HEK293T (cell line): Measurements from ENCODE around the gene PIGQ.

Experiments used
- CTCF ChIA-PET: fragments of 350-600 bp; formaldehyde crosslinking; extraction: SDS; loops from one replicate; lab custom pipeline; 2021; ENCODE audit warnings: antibody characterized with exemption, inconsistent platforms; lab: Yijun Ruan, JAX
- POLR2A ChIA-PET: fragments of 350-600 bp; formaldehyde crosslinking; extraction: SDS; loops from one replicate; lab custom pipeline; 2020; ENCODE audit warnings: antibody characterized with exemption, inconsistent platforms; lab: Yijun Ruan, JAX
- DNase-seq: peaks from one replicate; pipeline ENCODE4 v3.0.0; 2012; ENCODE audit warnings: mixed read lengths; ENCODE audit errors: extremely low spot score
- ARNT ChIP-seq: fragments of 450-650 bp; IDR thresholded peaks from 2 replicates; pipeline ENCODE4 v1.6.1; 2017; ENCODE audit warnings: mild to moderate bottlenecking
- BHLHE40 ChIP-seq: fragments of 450-650 bp; IDR thresholded peaks from 2 replicates; pipeline ENCODE4 v1.6.1; 2016; ENCODE audit warnings: mild to moderate bottlenecking, moderate library complexity, borderline replicate concordance
- CTBP1 ChIP-seq: fragments of 450-650 bp; IDR thresholded peaks from 2 replicates; pipeline ENCODE4 v1.6.1; 2016; ENCODE audit warnings: borderline replicate concordance
- ELF4 ChIP-seq: fragments of 450-650 bp; IDR thresholded peaks from 2 replicates; pipeline ENCODE4 v1.6.1; 2017; ENCODE audit warnings: antibody characterized with exemption
- FOXA1 ChIP-seq: fragments of 450-650 bp; IDR thresholded peaks from 2 replicates; pipeline ENCODE4 v1.6.1; 2016; ENCODE audit warnings: mild to moderate bottlenecking
- FOXK2 ChIP-seq: fragments of 450-650 bp; IDR thresholded peaks from 2 replicates; pipeline ENCODE4 v1.6.1; 2016; ENCODE audit warnings: mild to moderate bottlenecking
- FOXM1 ChIP-seq: fragments of 450-650 bp; IDR thresholded peaks from 2 replicates; pipeline ENCODE4 v1.6.1; 2017; ENCODE audit warnings: mild to moderate bottlenecking, borderline replicate concordance
- HDGF ChIP-seq: fragments of 450-650 bp; IDR thresholded peaks from 2 replicates; pipeline ENCODE4 v1.6.1; 2017; ENCODE audit warnings: antibody characterized with exemption, borderline replicate concordance
- L3MBTL2 ChIP-seq: fragments of 450-650 bp; conservative IDR thresholded peaks from 2 replicates; pipeline ENCODE4 v1.6.1; 2016; ENCODE audit warnings: mild to moderate bottlenecking
- LEF1 ChIP-seq: fragments of 450-650 bp; IDR thresholded peaks from 2 replicates; pipeline ENCODE4 v1.6.1; 2017; ENCODE audit warnings: mild to moderate bottlenecking, borderline replicate concordance
- NFRKB ChIP-seq: fragments of 450-650 bp; IDR thresholded peaks from 2 replicates; pipeline ENCODE4 v1.6.1; 2016; ENCODE audit warnings: mild to moderate bottlenecking, moderate library complexity
- PKNOX1 ChIP-seq: fragments of 450-650 bp; IDR thresholded peaks from 2 replicates; pipeline ENCODE4 v1.6.1; 2016
- SP1 ChIP-seq: fragments of 450-650 bp; IDR thresholded peaks from 2 replicates; pipeline ENCODE4 v1.6.1; 2017
- SUZ12 ChIP-seq: fragments of 450-650 bp; IDR thresholded peaks from 2 replicates; pipeline ENCODE4 v1.6.1; 2016; ENCODE audit warnings: mild to moderate bottlenecking
- TARDBP ChIP-seq: fragments of 450-650 bp; IDR thresholded peaks from 2 replicates; pipeline ENCODE4 v1.6.1; 2016
- ZNF384 ChIP-seq: fragments of 450-650 bp; IDR thresholded peaks from 2 replicates; pipeline ENCODE4 v1.6.1; 2016

PIGQ gene

GRCh38 chr16:617855-618254 is 48.1 kb downstream of the PIGQ start:
- ChIA-PET POLR2A (no interaction called here), CTCF (no interaction called here)
- TF ChIP-seq ZNF384 (no peak), CTBP1 (no peak), HDGF (no peak), L3MBTL2 (no peak), SP1 (no peak), LEF1 (no peak), NFRKB (no peak), TARDBP (no peak), FOXK2 (no peak), ARNT (no peak), BHLHE40 (no peak)
- no peak for DNase-seq

GRCh38 chr16:619476-620100 is 49.8 kb downstream of the PIGQ start:
- ChIA-PET POLR2A (no interaction called here), CTCF (interaction anchor here (0.6 kb wide), 1 partner anchor 244 kb away, joined by 3 read pairs; no protein-coding TSS in a partner anchor)
- TF ChIP-seq FOXK2: no peak
- no peak for TF ChIP-seq NFRKB
- no peak for TF ChIP-seq ZNF384
- TF ChIP-seq LEF1: no peak
- TF ChIP-seq SUZ12: no peak
- TF ChIP-seq TARDBP: no peak
- TF ChIP-seq HDGF: no peak
- TF ChIP-seq ARNT: no peak
- TF ChIP-seq L3MBTL2: no peak
- no peak for TF ChIP-seq PKNOX1
- no peak for TF ChIP-seq FOXM1
- no peak for TF ChIP-seq ELF4
- TF ChIP-seq CTBP1: no peak
- TF ChIP-seq BHLHE40: no peak
- no peak for TF ChIP-seq FOXA1
- no peak for TF ChIP-seq SP1
- DNase-seq: no peak

- TF ChIP-seq LEF1 (no peak), NFRKB (no peak), FOXM1 (no peak), ELF4 (no peak), FOXK2 (no peak), ARNT (no peak), FOXA1 (no peak), SUZ12 (no peak)
- ChIA-PET CTCF (interaction anchor here (2.0 kb wide), 1 partner anchor 11 kb away, joined by 6 read pairs; no protein-coding TSS in a partner anchor), POLR2A (interaction anchor here (1.3 kb wide), 1 partner anchor 29 kb away, joined by 4 read pairs; the partner anchor contains the start of gene WDR90)
- no peak for DNase-seq
These were observed 51.1 kb downstream of the PIGQ start for GRCh38 chr16:620700-621525.

GRCh38 chr16:621526-622105 is 51.8 kb downstream of the PIGQ start:
- ChIA-PET CTCF (interaction anchor here (1.0 to 2.0 kb wide), 3 partner anchors 12 to 20 kb away, joined by 4 to 6 read pairs (median 5); no protein-coding TSS in a partner anchor), POLR2A (interaction anchor here (1.2 to 1.3 kb wide), 2 partner anchors 15 to 28 kb away, joined by 4 read pairs; partner anchors contain the start of genes METTL26 and WDR90)
- DNase-seq: no peak
- TF ChIP-seq BHLHE40 (no peak), ARNT (no peak), SUZ12 (no peak), HDGF (no peak), NFRKB (no peak)

- POLR2A ChIA-PET: no interaction called here
- CTCF ChIA-PET: interaction anchor here (0.5 to 1.2 kb wide), 2 partner anchors 22 to 128 kb away, joined by 4 to 5 read pairs; no protein-coding TSS in a partner anchor
- TF ChIP-seq PKNOX1 (no peak), L3MBTL2 (no peak), FOXK2 (no peak), ELF4 (no peak), NFRKB (no peak), HDGF (no peak), SUZ12 (no peak), FOXA1 (no peak), ZNF384 (no peak), FOXM1 (no peak), LEF1 (no peak), CTBP1 (no peak), SP1 (no peak), ARNT (no peak), BHLHE40 (no peak), TARDBP (no peak)
- no peak for DNase-seq
These were observed 53.1 kb downstream of the PIGQ start for GRCh38 chr16:622920-623280.

GRCh38 chr16:624526-625070 is 54.8 kb downstream of the PIGQ start:
- TF ChIP-seq SUZ12 (no peak), LEF1 (no peak), NFRKB (no peak)
- POLR2A ChIA-PET: interaction anchor here (1.5 kb wide), 1 partner anchor 12 kb away, joined by 8 read pairs; the partner anchor contains the start of gene METTL26
- CTCF ChIA-PET: interaction anchor here (0.7 to 1.1 kb wide), 3 partner anchors 12 to 130 kb away, joined by 3 to 6 read pairs (median 3); partner anchors contain the start of gene METTL26
- DNase-seq: no peak
